Fibroblast of skin of left biceps (primary cell): Measurements from ENCODE around the gene VAPB.
"Not testable (repeated sequence)": the region's sequence is repeated elsewhere in the genome, so short reads cannot be mapped to it uniquely, and the experiment has no call there.

Experiments
- DNase-seq, 2 experiments: peaks; one replicate each; pipeline ENCODE4 v3.0.0-alpha.2; 2013; ENCODE audit warnings: low read depth in 2 of 2

The VAPB gene, protein sequence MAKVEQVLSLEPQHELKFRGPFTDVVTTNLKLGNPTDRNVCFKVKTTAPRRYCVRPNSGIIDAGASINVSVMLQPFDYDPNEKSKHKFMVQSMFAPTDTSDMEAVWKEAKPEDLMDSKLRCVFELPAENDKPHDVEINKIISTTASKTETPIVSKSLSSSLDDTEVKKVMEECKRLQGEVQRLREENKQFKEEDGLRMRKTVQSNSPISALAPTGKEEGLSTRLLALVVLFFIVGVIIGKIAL

DNA sequence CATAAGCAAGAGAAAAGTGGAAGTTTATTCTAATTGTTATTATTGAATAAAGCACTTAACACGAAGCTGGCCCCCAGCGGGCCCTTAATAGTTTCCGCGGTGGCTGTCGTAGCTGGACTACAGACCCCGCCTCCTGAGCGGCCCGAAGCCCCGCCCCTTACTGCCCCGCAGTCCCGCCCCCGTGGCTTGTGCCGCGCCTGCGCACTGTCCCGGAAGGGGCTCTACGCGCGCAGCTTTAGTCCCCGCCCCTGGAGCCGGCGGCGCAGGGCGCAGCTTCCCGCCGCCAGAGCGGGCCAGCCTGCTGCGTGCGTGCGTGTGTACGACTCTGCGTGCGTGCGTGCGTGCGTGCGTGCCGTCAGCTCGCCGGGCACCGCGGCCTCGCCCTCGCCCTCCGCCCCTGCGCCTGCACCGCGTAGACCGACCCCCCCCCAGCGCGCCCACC lies at the start of gene VAPB:
VAPB (plus strand) TSS at position 348 of the 442 bp plus-strand sequence. CDS start 231 bp downstream, outside the sequence.
- peak; percentile 88 to 89 for DNase-seq

DNA sequence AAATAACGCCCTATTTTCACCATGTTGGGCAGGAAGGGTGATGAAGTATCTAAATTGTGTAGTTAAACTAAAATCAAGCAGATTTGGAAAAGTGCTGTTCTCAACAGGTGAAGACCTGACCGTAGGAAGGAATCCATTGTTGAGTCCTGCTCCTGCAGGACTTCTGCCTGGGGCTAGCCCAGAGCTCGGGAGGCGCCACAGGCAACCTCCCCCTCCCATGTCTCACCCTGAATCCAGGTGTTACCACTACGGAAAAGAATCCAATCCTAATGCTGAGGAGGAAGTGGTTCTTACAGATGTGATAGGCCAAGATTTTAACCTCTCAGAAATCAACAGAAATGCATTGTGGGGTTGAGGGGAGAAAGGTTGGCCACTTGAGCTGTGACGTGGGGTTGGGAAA lies 49.3 kb upstream of the VAPB start:
- no peak for DNase-seq

DNA sequence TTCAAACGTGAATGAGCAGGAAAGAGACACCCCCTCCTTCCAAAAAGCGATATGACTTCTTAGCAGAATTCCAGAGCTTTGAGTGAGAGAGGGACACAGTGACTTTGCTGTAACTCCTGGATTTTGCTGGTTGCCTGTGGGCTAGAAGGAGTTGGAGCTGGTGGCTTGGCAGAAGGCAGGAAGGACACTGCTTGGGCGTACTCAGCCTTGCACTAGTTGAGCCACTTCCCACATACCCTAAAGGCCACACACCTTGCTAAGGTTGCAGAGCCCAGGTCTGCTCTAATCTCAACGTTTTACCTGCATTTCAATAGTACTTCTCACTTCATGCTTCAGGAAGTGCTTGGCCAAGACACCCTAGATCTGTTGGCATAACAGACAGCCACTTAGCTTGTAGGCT lies 48.9 kb upstream of the VAPB start:
- DNase-seq: no peak

DNA sequence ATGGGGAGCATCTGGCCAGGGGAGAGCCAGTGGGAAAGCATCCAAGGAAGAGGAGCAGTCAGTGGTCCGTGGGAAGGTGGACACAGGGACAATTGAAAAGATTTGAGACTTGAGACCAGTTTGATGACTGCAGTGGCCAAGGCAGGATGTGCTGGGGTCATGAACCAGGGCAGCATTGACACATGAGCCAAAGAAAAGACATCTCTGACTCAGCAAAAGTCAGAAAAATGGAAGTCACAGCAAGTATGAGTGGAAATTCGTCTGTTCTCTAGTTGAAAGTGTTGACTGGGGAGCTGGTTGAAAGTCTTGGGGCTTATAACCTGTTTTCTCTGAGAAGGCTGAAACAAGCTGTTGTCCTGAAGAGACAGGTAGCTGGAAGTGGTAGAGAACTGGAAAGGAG lies 48.2 kb upstream of the VAPB start:
- DNase-seq: no peak

DNA sequence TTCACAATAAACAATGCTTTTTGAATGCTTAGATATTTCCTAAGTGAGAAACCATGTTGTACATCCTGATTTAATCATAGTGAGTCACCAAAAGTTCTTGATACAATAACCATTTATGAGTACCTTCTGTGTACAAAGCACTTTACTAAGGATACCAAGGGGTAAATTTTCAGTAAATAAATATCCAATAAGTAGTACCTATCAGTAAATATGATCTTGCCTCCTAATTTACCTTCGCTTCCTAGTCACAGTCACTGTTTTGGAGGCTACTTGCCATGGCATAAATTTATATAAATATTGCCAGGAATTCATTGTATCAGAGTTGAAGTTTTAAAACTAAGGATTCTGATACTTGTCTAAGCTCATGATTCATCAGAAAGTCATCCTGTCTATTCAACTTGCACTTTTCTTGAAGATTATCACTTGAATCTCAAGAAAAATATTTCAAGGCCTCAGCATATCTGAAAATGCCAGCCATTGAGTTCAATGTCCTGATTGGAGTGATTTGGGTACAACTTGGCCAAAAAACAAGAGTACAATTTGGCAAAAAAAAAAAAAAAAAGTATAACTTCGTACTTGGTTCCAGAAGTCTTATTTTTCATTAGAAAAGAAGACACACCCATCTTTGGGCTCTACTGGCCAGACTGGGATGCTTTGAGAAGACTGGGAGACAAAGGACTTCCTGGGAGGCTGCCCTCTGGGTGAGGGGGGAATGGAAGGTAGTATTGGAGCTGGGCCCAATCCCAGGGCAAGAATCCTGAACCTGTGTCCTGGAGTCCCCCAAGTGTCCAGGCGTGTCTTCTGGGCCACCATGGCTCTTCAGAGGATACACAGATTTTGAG lies 46.7 kb upstream of the VAPB start:
- peak; percentile 35 to 46 for DNase-seq

DNA sequence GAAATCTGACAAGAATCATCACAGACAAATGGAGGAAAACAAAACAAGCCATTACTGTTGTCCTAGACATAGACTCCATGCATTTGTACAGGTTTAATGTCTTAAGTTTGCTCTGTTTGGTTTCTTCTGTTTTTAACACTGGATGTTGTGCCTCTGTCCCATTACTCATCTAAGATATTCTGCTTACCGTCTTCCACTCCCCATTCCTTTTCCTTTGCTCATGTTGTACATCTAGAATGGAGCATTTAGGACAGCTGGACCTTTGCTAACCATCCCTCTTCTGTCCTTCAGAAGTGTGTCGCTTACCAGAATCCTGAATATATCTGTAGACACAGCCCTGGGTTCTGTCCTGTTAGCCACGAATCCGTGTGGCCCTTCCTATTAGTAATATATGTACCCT lies 44.3 kb upstream of the VAPB start:
- no peak for DNase-seq

DNA sequence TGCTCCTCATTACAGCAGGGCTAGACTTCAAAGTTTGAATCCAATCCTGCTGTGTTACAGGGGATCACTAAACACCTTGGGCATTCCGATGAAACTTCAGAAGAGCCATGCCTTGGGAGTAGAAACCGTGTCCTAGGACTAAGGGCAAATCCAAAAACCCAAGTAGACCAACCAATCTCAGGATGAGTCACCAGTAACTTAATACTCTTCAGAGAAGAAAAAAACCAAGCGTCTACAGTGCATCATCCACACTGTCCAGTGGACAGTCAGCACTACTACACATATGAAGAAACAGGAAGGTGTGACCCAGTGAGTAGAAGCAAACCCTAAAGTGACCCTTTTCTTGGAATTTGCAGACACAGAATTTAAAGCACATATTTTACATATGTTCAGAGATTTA lies 39.5 kb upstream of the VAPB start:
- peak; percentile 9 to 26 for DNase-seq

DNA sequence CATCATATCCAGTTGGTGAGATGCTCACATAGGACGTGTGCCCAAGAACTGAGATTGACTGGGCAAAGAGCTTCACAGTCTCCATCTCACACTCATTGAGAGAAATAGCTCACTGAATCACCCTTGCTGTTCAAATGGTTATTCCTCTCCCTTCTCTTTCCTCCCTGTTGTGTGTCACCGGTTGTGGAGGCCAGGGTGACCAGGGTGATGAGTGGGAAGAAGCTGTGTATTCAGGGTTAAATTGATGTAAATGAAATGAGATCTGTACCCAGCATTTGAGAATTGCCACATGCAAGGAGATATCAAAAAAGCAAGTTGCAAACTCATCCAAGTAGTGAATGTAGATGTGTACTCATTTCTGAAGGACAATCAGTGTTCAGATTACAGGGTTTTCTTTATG lies 36.6 kb upstream of the VAPB start:
- no peak for DNase-seq

DNA sequence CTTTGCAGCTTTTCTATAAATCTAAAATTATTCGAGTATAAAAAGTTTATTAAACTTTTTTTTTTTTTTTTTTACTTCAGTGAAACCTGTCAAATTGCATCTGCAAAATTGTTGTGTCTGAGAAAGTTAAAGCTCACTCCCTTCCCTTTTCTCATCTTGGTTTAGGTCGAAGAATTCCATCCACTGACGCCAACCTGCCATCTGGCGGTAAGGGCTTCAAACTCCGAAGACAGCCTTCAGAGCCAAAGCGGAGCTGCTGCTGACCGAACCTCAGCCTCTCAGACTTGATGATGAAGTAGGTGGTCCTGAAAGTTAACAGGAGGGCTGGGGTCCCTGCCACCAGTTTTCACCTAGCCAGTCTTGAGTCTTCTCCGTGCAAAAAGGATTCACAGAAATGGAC lies 29.6 kb upstream of the VAPB start:
- DNase-seq: no peak

DNA sequence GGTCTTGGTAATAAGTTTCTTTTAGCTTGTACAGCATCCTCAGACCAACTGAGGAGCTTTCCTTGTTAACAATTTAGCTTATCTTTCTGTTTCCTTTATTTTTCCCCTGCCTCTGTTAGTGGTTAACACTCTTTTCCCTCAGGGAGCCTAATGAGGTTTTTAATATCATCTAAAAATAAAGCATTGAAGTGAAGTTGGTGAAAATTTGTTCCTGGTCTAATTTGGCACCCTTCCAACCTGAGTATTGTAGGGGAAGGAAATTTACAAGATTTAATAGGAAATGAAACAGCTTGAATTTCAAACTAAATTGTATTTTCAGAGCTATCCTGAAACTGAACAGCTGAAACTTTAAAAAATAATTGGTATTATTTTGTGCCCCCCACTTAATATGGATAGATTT lies 28.1 kb upstream of the VAPB start:
- no peak for DNase-seq

DNA sequence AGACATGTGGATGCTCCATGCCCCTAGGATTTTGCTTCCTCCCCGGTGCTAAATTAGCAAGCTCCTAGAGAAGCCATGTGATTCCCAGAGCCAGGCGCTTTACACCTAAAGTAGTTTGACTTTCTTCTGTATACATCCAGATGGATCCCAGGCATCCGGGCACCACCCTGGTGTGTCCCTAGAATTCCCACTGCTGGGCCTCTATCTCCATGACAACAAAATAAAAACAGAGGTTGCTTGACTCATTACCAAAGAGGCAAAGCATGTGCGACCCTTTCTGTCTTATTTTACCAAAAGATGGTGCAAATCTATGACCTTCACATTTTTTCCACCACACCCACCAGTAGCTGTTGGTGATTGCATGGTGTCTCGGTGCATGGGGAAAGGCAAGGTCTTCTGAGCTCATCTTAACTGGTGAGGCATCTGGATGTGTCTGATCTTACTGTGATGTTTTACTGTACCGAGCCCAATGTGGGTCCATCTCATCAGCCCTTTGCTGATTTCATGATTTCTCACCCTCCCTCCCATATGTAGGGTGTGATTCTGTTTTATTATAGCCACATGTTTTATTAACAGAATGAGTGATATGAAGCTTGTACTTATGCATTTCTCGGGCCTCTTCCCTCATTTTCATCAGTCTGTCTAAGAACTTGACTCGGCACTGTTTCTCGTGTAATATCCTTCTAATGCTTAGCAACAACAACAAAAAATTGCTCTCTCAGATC lies 27.4 kb upstream of the VAPB start:
- peak in 1 of 2 experiments; percentile 29 for DNase-seq

DNA sequence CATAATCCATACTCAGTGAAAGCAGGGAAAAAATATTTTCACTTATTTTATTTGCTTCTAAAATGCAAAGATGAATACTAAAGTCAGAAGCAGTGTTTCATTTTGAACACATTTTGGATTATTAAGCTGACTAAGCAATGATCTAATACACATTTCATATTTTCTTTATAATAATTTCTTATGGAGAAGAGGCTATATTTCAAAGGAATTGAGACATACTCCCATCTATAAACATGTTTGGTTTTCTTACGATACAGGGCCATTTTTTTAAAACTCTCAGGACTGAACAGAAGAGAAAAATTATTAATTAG lies 26.9 kb upstream of the VAPB start:
- no peak for DNase-seq

DNA sequence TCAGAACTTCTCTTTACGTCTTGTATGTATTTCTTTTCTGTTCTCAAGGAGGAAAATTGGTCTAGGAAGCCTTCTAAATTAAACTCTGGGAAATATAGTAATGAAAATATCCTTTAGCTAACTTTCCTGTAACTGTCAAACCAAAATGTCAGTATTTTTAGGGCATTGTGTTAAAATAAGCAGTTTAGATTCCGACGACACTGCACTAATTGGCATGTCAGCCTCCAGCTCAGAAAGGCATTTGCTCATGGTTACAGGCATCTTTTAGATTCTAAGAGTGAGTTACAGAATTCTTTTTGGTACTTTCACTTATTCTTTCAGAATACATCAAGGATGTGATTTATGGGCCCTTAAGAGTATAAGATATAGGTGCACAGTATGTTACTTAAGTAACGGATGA lies 26.1 kb upstream of the VAPB start:
- DNase-seq: no peak

DNA sequence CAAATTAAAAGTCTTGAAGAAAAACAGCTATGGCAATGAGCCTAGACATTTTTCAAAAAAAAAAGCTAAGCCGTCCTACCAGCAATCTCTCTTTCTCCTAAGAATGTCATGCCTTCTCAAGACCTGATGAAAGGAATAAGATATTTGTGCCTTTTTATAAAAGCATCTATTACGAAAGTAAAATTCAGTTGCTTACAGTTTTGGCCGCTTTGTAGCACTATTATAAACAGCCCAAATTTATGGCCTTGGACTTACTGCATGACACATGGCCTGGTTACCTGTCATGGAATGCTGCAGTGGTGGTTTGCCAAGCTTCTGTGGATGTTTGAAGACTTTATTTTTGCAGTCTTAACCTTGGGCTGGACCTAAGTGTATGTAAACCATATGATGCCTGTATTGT lies 22.2 kb upstream of the VAPB start:
- no peak for DNase-seq

DNA sequence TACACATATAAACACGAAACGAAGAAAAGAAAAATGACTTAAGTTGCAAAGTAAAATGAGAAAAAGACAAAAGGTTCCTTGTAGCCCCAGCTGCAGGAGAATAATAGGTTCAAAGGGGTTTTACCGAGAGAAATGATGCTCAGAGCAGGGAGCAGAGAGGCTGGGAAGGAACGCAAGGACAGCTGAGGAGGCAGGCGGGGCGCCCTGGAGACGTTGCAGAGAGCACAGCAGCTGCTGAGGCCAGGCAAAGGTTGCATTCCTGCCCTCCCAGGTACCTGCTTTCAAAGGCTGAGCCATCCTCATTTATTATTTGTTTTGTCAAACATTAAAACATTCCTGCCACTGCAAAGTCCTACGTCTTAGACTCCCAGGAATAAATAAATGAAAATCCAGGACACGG lies 16.2 kb upstream of the VAPB start:
- no peak for DNase-seq

DNA sequence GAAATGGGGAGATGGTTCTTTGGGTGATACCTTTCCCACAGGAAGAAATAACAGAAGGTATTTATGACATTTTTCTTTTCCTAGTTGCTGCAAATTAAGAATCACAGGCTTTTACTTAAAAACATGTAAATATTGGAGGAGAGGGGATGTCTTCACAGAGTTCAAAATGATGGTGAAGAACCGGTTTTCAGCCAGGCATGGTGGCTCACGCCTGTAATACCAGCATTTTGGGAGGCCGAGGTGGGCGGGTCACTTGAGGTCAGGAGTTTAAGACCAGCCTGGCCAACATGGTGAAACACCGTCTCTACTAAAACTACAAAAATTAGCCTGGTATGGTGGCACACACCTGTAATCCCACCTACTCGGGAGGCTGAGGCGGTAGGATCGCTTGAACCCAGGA lies 15.7 kb upstream of the VAPB start:
- DNase-seq: not testable (repeated sequence)

DNA sequence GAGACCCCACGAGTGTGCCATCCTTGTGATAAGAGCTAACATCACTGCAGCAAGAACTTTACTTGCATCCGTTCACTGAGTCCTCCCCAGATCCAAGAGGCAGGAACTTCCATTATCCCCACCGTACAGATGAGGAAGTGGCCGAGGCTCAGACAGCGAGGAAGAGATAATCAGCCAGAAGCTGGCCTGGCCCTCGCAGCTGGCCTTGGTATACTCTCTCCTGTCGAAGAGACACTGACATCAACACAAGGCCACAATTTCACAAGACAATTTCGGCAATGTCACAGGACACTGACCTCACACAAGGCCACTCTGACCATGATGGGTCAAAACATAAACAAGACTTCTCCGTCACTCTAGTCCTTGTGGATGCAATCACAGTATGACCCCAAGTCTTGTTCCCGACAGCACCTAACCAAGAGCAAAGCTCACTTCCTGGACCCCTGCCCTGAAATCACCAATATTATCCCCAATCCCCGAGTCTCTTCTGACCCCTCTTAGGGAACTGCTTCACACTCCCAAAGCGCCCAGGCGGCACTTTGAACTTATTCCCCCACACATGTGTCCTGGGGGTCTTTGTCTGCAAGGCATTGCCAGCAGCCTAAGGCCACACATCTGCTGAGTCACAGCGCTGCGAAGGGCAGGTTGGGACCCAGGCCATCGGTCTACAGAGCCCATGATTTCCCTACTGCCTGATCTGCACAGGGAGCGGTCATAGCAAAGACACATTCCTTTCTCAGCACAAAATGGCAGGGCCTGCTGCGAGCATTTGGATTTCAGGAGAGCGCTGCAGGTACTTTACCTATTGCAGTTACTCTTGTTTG lies 14.8 kb upstream of the VAPB start:
- no peak for DNase-seq

DNA sequence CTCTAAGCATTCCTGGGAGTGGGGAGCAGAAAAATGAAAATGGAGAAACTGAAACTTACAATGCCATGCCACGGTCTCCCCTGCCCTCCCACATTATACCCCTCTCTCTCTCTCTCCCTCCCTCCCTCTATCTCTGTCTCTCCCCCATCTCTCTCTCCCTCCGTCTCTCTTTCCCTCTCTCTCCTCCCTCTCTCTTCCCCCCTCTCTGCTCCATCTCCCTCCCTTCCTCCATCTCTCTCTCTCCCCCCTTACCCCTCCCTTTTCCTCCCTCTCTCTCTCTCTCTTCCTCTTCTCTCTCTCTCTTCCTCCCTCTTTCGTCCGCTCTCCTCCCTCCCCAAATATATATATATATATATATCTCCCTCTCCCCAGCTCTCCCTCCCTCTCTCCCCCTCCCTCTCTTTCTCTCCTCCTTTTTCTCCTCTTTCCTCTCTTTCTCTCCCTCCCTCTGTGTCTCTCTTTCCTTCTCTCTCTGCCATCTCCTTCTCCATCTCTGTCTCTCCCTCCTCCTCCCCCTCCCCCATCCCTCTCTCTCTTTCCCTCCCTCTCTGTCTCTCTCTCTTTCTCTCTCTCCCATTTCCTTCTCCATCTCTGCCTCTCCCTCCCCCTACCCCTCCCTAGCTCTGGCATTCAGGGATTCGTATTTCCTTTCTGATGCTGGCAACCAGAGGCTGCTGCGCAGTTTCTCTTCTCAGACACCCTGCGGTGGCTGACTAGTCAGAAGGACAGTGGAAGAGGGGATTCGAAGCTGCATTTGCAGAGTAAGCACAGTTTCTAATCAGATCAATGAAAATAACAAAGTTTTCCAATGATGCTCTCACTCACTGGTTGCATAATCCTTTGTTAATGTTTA lies 13.9 kb upstream of the VAPB start:
- DNase-seq: peak; percentile 57 to 61

DNA sequence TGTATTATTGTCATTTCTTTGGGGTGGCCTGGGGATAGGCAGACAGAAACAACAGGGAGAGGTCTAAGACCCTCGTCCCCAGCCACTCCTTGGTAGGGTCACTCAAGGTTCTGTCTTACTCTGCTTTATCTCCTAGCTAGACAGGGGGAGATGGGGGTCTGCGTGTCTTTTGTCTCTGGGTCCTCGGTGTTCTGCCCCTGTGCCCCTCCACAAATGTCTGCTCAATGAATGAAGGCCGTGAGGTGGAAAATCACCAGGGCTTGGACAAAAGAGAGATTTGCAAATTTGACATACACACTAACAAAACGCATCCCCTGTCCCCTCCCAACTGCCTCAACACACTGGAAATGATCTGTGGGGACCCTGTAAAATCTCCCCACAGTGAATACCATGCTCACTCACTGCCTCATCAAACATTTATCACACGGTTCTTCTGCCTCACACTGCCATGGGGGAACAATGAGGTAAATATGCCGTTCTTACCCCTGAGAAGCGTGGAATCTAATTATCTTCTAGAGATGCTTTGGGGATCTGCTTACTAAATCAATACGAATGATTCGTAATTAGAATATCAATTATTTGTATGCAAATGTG lies 13.2 kb upstream of the VAPB start:
- DNase-seq: no peak

DNA sequence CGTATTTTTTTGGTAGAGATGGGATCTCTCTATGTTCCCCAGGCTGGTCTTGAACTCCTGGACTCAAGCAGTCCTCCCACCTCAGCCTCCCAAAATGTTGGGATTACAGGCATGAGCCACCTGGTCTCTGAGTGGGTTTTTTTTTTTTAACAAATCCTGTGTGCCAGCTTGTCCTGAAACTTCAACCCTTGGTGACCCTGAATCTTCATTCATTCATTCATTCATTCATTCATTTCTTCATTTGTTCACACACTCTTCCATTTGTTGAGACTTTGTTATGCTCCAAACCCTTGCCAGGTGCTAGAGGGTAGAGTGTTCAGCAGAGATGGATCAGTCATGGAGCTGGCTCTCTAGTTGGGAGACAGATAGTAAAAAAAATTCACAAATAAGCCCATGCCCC lies 12.0 kb upstream of the VAPB start:
- DNase-seq: no peak
